GM12891 (cell line): ENCODE data around the gene MYOM1.

Source experiments
- DNase-seq: peaks from one replicate; pipeline ENCODE4 v3.0.0; 2011; ENCODE audit warnings: low spot score; ENCODE audit not compliant: insufficient read length
- FAIRE-seq: peaks from 2 replicates; lab custom pipeline; 2011; peaks lifted over from hg19 to GRCh38; lab: Jason Lieb, UNC
- PAX5 ChIP-seq: IDR thresholded peaks from 2 replicates; pipeline ENCODE4 v1.6.1; 2011; ENCODE audit warnings: low read length, moderate library complexity, mild to moderate bottlenecking; ENCODE audit not compliant: insufficient read depth, severe bottlenecking
- POLR2A ChIP-seq: IDR thresholded peaks from 2 replicates; pipeline ENCODE4 v1.6.1; 2011; ENCODE audit warnings: low read depth, low read length, control low read depth
- POLR2AphosphoS5 ChIP-seq: IDR thresholded peaks from 2 replicates; pipeline ENCODE4 v1.6.1; 2011; ENCODE audit warnings: low read depth, low read length, control low read depth
- POU2F2 ChIP-seq: IDR thresholded peaks from 2 replicates; pipeline ENCODE4 v1.6.1; 2011; ENCODE audit warnings: low read depth, mild to moderate bottlenecking, control low read depth, low read length, moderate library complexity
- SPI1 ChIP-seq: IDR thresholded peaks from 2 replicates; pipeline ENCODE4 v1.6.1; 2011; ENCODE audit warnings: low read depth, low read length, control low read depth
- TAF1 ChIP-seq: IDR thresholded peaks from 2 replicates; pipeline ENCODE4 v1.6.1; 2011; ENCODE audit warnings: low read depth, low read length, control low read depth

MYOM1 gene

DNA sequence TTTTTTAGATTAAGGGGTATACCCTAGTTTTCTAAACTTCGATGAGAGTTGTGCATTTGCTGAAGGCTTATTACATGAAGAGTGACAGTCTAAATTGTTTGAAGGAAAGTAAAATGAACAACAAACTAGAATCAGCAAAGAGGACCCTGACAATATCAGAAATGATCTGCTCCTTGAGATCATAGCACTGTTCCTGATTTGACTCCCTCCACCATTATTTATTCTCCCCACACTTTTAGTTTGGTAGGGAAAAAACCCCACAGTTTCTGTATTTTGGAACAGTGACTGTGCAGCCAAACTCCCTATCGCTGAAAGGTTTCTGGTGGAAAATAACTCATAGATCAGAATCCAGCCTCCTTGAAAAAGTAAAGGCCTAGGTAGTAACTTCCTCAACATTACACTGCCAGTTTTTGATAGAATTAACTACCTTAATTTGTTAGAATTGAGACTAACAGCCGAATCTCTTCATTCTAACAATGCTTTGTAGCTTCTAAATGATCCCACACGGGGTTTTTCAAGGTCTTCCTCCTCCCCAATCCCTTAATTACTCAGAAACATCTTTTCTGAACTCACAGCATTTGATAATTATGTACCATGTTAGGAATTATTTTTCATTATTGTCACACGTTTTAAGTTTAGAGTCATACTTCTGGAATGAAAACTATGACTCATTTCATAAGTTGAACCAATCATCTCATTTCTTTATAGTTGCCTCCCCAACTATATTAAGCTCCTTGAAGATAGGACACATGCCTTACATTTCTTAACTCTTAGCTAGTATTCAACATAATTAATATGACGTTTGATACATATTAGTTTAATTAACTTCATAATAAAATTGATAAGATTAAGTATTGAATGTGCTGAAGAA, 30.7 kb upstream of the MYOM1 start:
- no peak for DNase-seq
- FAIRE-seq = no peak
- TF ChIP-seq POU2F2 = no peak
- peak; percentile 41; the same call in 1 of the 2 replicates for TF ChIP-seq POLR2A

DNA sequence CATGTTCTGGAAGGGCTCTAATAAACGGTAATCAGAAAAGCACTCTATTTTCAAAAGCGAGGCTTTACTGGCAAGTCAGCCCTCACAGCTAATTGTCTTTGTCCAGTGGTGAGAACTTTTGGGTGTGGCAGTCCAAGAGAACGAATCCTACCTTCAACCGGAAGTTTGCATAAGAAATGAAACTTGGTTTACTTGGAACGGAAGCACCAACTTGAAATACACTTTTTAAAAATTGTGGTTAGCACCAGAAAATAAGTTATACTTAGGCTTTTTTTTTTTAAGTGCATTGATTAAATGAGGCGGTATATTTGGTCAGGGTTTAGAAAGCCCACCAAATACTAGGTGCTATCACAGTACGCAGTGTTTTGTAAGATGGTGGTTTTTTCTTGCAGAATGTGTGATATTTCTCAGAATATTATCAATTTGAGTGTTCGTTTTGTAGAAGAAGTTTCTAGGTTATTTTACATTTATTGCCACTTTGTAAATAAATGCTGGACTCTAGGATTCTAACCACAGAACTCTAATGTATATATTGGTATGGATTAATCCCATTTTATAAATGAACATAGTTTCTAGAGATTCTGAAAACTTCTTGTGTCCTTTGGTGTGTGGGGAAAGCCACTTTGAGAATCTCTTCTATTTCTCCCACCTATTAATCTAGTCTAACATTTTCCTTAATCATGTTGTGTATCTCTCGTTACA, 29.0 kb upstream of the MYOM1 start:
- DNase-seq (no peak), FAIRE-seq (peak; percentile 63)

DNA sequence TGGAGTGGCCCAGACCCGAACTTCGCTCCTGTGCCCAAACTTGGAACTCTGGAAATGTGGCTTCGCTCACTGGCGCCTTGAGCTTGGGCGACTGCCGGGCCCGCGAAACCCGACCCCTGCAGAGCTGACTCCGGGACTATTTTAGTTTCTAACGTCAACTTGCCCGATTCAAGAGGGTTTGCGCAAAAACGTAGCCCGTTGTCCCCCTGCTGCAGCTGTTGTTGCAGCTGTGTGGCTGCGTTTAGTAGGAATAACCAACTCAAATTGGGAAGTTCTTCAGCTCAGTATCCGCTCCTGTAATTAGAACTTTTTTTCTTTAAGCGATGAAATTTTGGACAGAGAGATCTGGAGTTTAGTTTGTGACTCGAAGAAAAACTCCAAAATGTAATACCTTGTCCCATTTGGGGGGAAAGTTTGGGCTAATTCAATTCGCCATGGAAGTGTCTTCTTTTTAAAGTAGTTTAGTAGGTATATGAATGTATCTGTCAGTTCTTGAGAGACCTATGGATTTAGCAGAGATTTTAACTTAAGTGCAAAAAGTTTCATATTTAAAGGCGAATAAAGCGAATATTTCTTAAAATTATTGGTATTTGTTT, 28.4 kb upstream of the MYOM1 start:
- TF ChIP-seq POU2F2 (no peak), POLR2AphosphoS5 (0 out of 2 replicates have a peak, but pooled peaks have one; percentile 0)
- no peak for DNase-seq
- peak; percentile 23 for FAIRE-seq

More for the DNA sequence above, 29.0 kb upstream of the MYOM1 start:
- 0 out of 2 replicates have a peak, but pooled peaks have one; percentile 36 for TF ChIP-seq POLR2A
- no peak for TF ChIP-seq POU2F2

DNA sequence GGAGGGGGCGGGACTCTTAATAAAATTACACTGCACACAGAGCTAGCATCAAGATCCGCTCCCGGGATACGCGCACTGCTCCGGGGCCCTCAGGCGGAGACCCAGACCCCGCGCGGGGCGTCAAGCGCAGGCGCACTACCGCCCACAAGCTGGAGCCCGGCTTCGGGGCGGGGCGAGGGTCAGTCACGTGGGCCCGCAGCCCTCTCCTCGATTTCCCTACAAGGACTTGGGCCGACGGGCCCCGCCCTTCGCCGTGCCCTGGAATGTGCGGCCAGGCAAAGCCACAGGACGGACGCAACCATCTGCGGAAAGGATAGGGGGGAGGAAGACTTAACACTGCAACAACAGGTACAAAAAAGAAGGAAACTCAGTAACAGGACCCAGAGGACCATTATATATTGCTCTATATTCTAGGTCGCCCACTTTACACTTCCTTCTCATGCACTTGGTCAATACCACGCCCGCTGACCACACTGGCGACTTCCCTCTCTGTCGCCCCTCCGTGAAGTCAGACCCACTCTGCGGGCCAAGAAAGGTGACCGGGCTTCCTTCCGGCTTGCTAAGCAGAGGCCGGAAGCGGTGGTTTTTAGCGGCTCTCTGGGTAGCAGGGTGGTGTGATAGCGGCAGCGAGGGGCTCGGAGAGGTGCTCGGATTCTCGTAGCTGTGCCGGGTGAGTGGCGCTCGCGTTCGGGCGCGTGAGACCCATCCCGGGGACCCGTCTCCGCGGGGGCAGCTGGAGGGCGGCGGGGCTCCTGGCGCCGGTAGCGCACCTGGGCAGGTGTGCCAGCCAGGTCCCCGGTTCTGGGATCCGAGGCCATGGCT, 27.7 kb upstream of the MYOM1 start, which contains the start of gene MYL12A:
TSS of gene MYL12A (plus strand) at position 562 of the 822 bp plus-strand sequence. CDS start 5,447 bp downstream, outside the sequence.
- DNase-seq (peak; percentile 80), FAIRE-seq (peak; percentile 98)
- TF ChIP-seq POU2F2 = peak; percentile 76
- peak; percentile 95 for TF ChIP-seq POLR2A
- no peak for TF ChIP-seq SPI1
- peak; percentile 97 for TF ChIP-seq POLR2AphosphoS5
- no peak for TF ChIP-seq PAX5
- peak; percentile 97 for TF ChIP-seq TAF1

DNA sequence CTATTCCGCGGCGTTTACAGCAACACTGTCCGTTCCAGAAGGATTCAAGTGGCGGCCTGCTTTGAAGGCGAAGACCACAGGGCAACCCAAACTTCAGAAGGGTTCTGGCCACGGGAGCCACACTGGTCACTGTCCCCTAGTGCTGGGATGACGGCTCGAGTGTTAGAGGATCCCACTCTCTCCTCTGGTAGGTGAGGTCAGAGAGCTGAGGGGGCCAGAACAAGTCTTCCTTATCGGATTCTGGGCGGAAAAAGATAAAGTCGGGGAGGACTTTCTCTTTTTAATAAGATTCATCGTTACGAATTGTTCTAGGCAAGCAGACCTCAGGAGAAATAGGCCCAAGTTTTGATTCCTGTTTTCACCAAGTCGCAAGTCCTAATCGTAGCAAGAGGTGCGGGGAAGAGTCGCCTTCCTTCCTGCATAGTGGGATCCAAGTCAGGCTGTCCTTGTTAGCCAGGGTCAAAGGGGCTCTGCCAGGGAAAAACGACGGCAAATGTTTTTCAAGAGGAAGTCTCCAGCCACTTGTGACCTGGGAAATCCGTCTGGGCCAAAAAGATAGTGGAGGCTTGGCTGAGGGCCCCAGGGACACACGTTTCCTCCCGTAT, 27.0 kb upstream of the MYOM1 start:
- DNase-seq = no peak
- FAIRE-seq = no peak
- TF ChIP-seq TAF1 (peak; percentile 62), SPI1 (0 out of 2 replicates have a peak, but pooled peaks have one; percentile 1), POLR2AphosphoS5 (no peak), PAX5 (no peak)

DNA sequence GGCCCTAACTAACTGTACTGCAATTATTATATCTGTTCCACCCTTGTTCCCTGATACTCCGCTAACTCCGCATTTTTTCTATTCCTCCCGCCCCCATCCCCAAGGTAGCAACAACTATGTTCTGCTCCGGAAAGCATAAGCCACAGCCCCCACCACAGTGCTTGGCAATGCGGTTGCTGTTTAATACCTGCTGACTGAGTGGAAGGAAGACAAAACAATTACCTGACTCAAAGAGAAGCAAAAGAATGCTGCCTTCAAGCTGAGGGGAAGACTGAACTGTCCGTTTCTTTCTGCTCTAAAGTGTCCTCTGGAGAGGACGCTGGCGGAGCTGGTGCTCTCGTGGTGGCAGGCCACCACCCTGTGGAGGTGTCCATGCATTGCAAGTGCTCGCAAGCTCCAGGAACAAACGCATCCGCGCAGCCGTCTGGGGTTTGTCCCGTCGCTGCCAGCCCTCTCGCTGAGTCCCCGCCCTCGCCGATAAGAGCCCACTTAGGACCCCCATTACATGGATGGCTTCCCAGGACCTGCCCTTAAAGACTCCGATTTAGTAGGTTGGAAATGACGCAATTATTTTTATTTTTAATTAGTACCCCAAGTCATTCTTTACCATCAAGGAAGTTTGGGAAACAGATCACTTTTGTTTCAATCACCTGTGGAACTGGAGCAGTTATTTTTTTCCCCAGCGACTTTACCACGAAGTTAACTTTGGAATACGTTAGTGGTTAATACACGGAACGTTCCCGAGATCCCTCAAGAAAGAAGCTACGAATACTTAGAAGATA, 26.3 kb upstream of the MYOM1 start:
- FAIRE-seq (peak; percentile 94), DNase-seq (peak; percentile 36)
- peak; percentile 15; the same call in 1 of the 2 replicates for TF ChIP-seq POLR2A
- TF ChIP-seq PAX5 = peak; percentile 28
- no peak for TF ChIP-seq SPI1
- TF ChIP-seq POLR2AphosphoS5 = no peak; the same call in 1 of the 2 replicates
- TF ChIP-seq POU2F2 = peak; percentile 85
- TF ChIP-seq TAF1 = no peak; the same call in 1 of the 2 replicates

DNA sequence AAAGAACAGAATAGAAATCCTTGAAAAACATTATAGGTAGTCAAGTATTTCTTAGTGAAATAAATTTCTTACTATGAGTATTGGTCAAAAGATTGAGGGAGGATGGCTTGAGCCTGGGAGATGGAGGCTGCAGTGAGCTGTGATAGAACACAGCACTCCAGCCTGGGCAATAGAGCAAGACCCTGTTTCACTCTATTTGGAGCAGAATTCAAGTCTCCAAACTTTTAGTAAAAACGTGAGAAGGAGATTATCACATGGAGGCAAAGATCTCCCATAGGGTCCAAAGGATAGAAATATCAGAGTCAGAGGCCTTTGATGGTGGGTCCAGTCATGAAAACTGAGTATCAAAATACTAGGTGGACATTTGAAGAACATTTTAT, 25.4 kb upstream of the MYOM1 start:
- DNase-seq (no peak), FAIRE-seq (no peak)
- TF ChIP-seq TAF1 (no peak), POU2F2 (no peak), SPI1 (no peak), POLR2A (no peak), POLR2AphosphoS5 (no peak), PAX5 (no peak)

DNA sequence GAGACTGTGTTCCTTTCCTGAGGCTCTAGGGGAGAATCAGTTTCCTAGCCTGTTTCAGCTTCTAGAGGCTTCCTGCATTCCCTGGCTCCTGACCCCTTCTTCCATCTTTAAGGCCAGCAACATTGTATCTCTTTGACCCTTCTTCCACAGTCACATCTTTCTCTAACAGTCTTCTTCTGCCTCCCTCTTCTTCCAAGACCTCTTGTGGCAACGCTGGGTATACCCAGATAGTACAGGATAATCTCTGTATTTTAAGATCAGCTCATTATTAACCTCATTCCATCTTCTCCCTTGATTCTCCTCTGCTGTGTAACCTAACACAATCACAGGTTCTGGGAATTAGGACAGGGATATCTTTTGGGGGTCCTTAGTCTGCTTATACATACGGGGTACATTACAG, 19.0 kb upstream of the MYOM1 start:
- TF ChIP-seq POU2F2 = no peak
- DNase-seq (no peak), FAIRE-seq (no peak)

DNA sequence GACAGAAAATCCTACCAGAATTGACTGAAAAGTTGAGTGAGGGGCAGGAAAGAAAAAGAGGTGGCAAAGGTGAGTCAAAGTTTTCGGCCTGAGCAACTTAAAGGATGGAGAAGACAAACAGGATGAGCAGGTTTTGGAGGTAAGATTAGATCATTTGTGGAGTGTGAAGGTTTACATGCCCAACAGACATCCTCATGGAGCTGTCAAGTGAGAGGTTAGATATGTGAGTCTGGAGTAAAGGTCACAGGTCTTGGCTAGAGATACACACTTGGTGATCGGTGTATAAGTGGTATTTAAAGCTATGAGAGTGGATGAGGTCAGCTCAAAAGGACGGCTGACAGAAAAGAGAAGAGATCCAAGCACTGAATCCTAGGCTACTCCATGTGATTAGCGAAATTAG, 16.7 kb upstream of the MYOM1 start:
- DNase-seq = no peak
- no peak for FAIRE-seq
- no peak for TF ChIP-seq SPI1
- TF ChIP-seq POU2F2 = no peak
- no peak for TF ChIP-seq PAX5
- TF ChIP-seq POLR2AphosphoS5 = no peak
- no peak for TF ChIP-seq TAF1
